ENCODE measurements around the gene NEMF. TPM values are rescaled to one million over a fixed set of nuclear protein-coding genes. Genes with fewer than 3 reads are reported as not detected.

NEMF gene
- total RNA-seq, 1 experiment from 2014 or later, result 50.1 TPM

GRCh38 chr14:49858383-49858782, 5.8 kb upstream of the NEMF start (continued):
- no peak for TF ChIP-seq HMGXB4 (CRISPR knock-in tag; IDR thresholded peaks at IDR 0.05)

GRCh38 chr14:49857427-49858003, 4.9 kb upstream of the NEMF start:
- ChIA-PET POLR2A (no interaction called here), CTCF (no interaction called here)
- DNase-seq (ENCODE audit: low spot score), result no peak
- Mint-ChIP-seq H3K4me1 (peaks cover 12% of the 10 kb centered on the region), H3K27me3 (ENCODE audit: low read depth) (0 out of 2 replicates have a peak, but pooled peaks cover under 1% of the 10 kb centered on the region), H3K9me3 (no peaks in the 10 kb centered on the region), H3K27ac (peak overlapping the region; percentile 63; the same call in 1 of the 2 replicates), H3K36me3 (no peaks in the 10 kb centered on the region), H3K4me3 (no peak overlapping the region)
- TF ChIP-seq E2F1 (CRISPR knock-in tag; IDR thresholded peaks at IDR 0.05), result no peak
- no peak for TF ChIP-seq ATF1 (CRISPR knock-in tag; IDR thresholded peaks at IDR 0.05)
- no peak for TF ChIP-seq KAT7 (CRISPR knock-in tag; IDR thresholded peaks at IDR 0.05; ENCODE audit: borderline replicate concordance)
- TF ChIP-seq ZNF317 (CRISPR knock-in tag; IDR thresholded peaks at IDR 0.05; ENCODE audit: borderline replicate concordance, low read depth), result no peak
- TF ChIP-seq ZNF219 (CRISPR knock-in tag; IDR thresholded peaks at IDR 0.05; ENCODE audit: borderline replicate concordance), result no peak
- no peak for ATAC-seq

- ATAC-seq (peak; percentile 72), DNase-seq (ENCODE audit: low spot score) (peak; percentile 80)
- Mint-ChIP-seq H3K36me3 (peaks cover 23% of the 10 kb centered on the region), H3K9me3 (no peaks in the 10 kb centered on the region), H3K4me3 (peak overlapping the region; percentile 95), H3K27me3 (ENCODE audit: low read depth) (no peaks in the 10 kb centered on the region), H3K4me1 (peaks cover 10% of the 10 kb centered on the region), H3K27ac (no peak overlapping the region; the same call in 1 of the 2 replicates)
- POLR2A ChIA-PET, result interaction anchor here (1.0 kb wide), 1 partner anchor 9 kb away, joined by 9 read pairs; no protein-coding TSS in a partner anchor
- CTCF ChIA-PET, result interaction anchor here (0.6 to 2.7 kb wide), 14 partner anchors 8 to 458 kb away, joined by 3 to 86 read pairs (median 4); partner anchors contain the start of genes DMAC2L, DNAAF2, L2HGDH and MGAT2
- TF ChIP-seq TEAD4 (CRISPR knock-in tag; IDR thresholded peaks at IDR 0.05) (peak; percentile 99), ZNF671 (CRISPR knock-in tag; IDR thresholded peaks at IDR 0.05) (no peak), IRF1 (CRISPR knock-in tag; IDR thresholded peaks at IDR 0.05) (no peak), MYBL2 (CRISPR knock-in tag; IDR thresholded peaks at IDR 0.05) (no peak), FOXP4 (CRISPR knock-in tag; IDR thresholded peaks at IDR 0.05) (0 out of 2 replicates have a peak, but pooled peaks have one; percentile 20), GABPB1 (CRISPR knock-in tag; IDR thresholded peaks at IDR 0.05) (0 out of 2 replicates have a peak, but pooled peaks have one; percentile 42), ZNF423 (CRISPR knock-in tag; IDR thresholded peaks at IDR 0.05) (0 out of 2 replicates have a peak, but pooled peaks have one; percentile 9), PRRX2 (CRISPR knock-in tag; IDR thresholded peaks at IDR 0.05) (no peak), E2F5 (CRISPR knock-in tag; IDR thresholded peaks at IDR 0.05) (no peak), OVOL2 (CRISPR knock-in tag; IDR thresholded peaks at IDR 0.05; ENCODE audit: borderline replicate concordance) (no peak), GTF2I (CRISPR knock-in tag; conservative IDR thresholded peaks at IDR 0.05) (peak; percentile 94), STAT6 (CRISPR knock-in tag; conservative IDR thresholded peaks at IDR 0.05; ENCODE audit: low read depth) (no peak), FOXK1 (CRISPR knock-in tag; IDR thresholded peaks at IDR 0.05) (0 out of 2 replicates have a peak, but pooled peaks have one; percentile 27), CTCF (IDR thresholded peaks at IDR 0.05) (peak; percentile 49)
These were observed 1.2 kb upstream of the NEMF start for GRCh38 chr14:49853572-49854375.
